Gastroesophageal sphincter (tissue), 3 donors: Measurements from ENCODE around the gene ANKK1.

ENCODE experiments used
- CTCF ChIP-seq, 4 experiments: fragments of 200-600 bp in 2 of 4; fragments of 450-650 bp in 2 of 4; sonication (generic) in 1 of 4; IDR thresholded peaks; one replicate each; pipeline ENCODE4 v1.5.1; 2017 to 2019; ENCODE audit warnings: antibody characterized with exemption in 4 of 4, mild to moderate bottlenecking in 2 of 4, moderate library complexity in 2 of 4
- EP300 ChIP-seq: sonication (generic); formaldehyde crosslinking; IDR thresholded peaks from one replicate; pipeline ENCODE4 v1.6.1; 2017; ENCODE audit warnings: antibody characterized with exemption, mild to moderate bottlenecking
- POLR2A ChIP-seq, 2 donors: fragments of 450-650 bp; IDR thresholded peaks; one replicate each; pipeline ENCODE4 v1.6.1; 2017; ENCODE audit warnings: antibody characterized with exemption in 2 of 2, mild to moderate bottlenecking in 2 of 2, moderate library complexity in 1 of 2
- POLR2AphosphoS5 ChIP-seq: sonication (generic); formaldehyde crosslinking; IDR thresholded peaks from one replicate; pipeline ENCODE4 v1.6.1; 2017; ENCODE audit warnings: antibody characterized with exemption

GRCh38 chr11:113370634-113371033 lies 16.9 kb upstream of the ANKK1 start:
- TF ChIP-seq CTCF (IDR thresholded peaks at IDR 0.05) (no peak), POLR2A (IDR thresholded peaks at IDR 0.05) (no peak), EP300 (no peak), POLR2AphosphoS5 (no peak)
